GM18499 (cell line): ENCODE data around the gene PIANP.

Experiments used
- ATAC-seq: cut with Tn5 transposase; IDR thresholded peaks from one replicate; pipeline ENCODE4 v1.9.1; 2021; ENCODE audit warnings: moderate number of reproducible peaks; ENCODE audit not compliant: insufficient read depth, unreplicated experiment

PIANP gene

GRCh38 chr12:6684609-6685008 lies 16.0 kb downstream of the PIANP start:
- ATAC-seq = no peak

- ATAC-seq = no peak
Measured at GRCh38 chr12:6676962-6677361, 23.7 kb downstream of the PIANP start.

GRCh38 chr12:6672143-6672542 lies 28.5 kb downstream of the PIANP start:
- ATAC-seq = no peak

- ATAC-seq = no peak
Measured at GRCh38 chr12:6667559-6668210, 32.9 kb downstream of the PIANP start.

- no peak for ATAC-seq
Measured at GRCh38 chr12:6666211-6666610, 34.4 kb downstream of the PIANP start.

- no peak for ATAC-seq
Measured at GRCh38 chr12:6664902-6665301, 35.7 kb downstream of the PIANP start.

- ATAC-seq = peak; percentile 75
Measured at GRCh38 chr12:6662906-6663742, 37.5 kb downstream of the PIANP start, which contains the start of gene ING4. TSS of gene ING4 (minus strand) at chr12:6663119. CDS start at chr12:6663101, 18 bp downstream.

GRCh38 chr12:6662602-6662905 lies 38.1 kb downstream of the PIANP start:
- no peak for ATAC-seq

- no peak for ATAC-seq
Measured at GRCh38 chr12:6653987-6654386, 46.6 kb downstream of the PIANP start.

- ATAC-seq = no peak
Measured at GRCh38 chr12:6653342-6653741, 47.3 kb downstream of the PIANP start.

GRCh38 chr12:6652391-6652790 lies 48.2 kb downstream of the PIANP start:
- no peak for ATAC-seq

GRCh38 chr12:6650832-6651231 lies 49.8 kb downstream of the PIANP start:
- ATAC-seq = no peak

GRCh38 chr12:6647083-6647604 lies 53.5 kb downstream of the PIANP start, which contains the start of gene ACRBP:
TSS of gene ACRBP (minus strand) at chr12:6647432. CDS start at chr12:6647366, 66 bp downstream.
- no peak for ATAC-seq

- no peak for ATAC-seq
Measured at GRCh38 chr12:6646276-6647082, 54.1 kb downstream of the PIANP start.

- no peak for ATAC-seq
Measured at GRCh38 chr12:6644903-6645302, 55.7 kb downstream of the PIANP start.

- no peak for ATAC-seq
Measured at GRCh38 chr12:6644257-6644596, 56.4 kb downstream of the PIANP start.
